GM12892 (cell line): Measurements from ENCODE around the gene UTP18.

Experiments used
- POLR2A ChIP-seq: IDR thresholded peaks from 2 replicates; pipeline ENCODE4 v1.6.1; 2011; ENCODE audit warnings: low read depth, low read length, control low read depth
- POLR2AphosphoS5 ChIP-seq: IDR thresholded peaks from 2 replicates; pipeline ENCODE4 v1.6.1; 2011; ENCODE audit warnings: low read depth, low read length, control low read depth
- TAF1 ChIP-seq: IDR thresholded peaks from 2 replicates; pipeline ENCODE4 v1.6.1; 2011; ENCODE audit warnings: low read depth, mild to moderate bottlenecking, control low read depth, low read length, borderline replicate concordance

DNA sequence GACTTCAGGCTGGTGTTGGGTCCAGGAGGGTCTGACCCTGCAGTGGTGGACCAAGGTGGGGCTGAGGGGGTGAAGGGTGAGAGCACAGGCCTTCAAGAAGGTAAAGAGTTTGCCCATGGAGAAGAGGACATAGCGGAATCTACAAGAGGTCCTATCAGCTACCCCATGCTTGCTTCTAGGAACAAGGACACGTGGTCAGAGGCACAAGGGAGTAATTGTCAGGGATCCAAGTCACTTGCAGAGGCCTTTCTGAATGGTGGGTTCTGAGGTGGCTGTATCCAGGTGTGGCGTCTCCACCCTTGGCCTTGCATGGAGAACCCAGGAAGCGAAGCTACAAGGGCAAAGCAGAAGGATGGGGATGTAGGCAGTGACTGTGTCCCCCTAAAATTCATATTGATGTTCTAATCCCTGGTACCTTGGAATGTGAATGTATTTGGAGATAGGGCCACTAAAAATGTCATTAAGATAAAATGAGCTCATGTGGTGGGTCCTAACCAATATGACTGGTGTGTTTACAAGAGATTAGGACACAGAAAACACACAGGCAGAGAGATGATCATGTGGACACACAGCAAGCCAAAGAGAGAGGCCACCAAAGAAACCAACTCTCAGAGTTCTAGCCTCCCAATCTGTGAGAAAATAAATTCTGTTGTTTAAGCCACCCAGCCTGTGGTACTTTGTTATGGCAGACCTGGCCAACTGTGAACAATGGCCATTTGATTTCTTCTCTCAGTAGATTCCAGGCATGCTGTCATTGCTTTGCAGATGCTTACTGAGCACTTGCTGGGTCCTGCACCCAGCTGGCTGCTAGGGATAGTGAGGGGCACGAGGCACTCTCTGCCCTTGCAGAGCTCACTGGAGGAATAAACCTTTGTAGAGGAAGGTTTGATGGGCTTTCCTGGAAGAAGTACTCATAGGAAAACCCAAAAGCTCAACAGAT is 75.8 kb downstream of the UTP18 start:
- TF ChIP-seq POLR2AphosphoS5: no peak
- TF ChIP-seq POLR2A: no peak
- TF ChIP-seq TAF1: no peak
